CD8-positive, alpha-beta memory T cell (primary cell): ENCODE results near the gene HTR4. TPM values are rescaled to one million over a fixed set of nuclear protein-coding genes. Genes with fewer than 3 reads are reported as not detected.

Experiments used
- CTCF ChIA-PET: fragments of 350-600 bp; sonication (Branson Sonifier 250); formaldehyde crosslinking; loops from one replicate; lab custom pipeline; 2021; ENCODE audit warnings: antibody characterized with exemption; lab: Charles Lee
- POLR2A ChIA-PET: fragments of 350-600 bp; sonication (Branson Sonifier 250); formaldehyde crosslinking; loops from one replicate; lab custom pipeline; 2021; ENCODE audit warnings: antibody characterized with exemption; lab: Charles Lee
- DNase-seq, 5 donors: peaks; one replicate each; pipeline versions ENCODE4 v3.0.0 to v3.0.0-alpha.2; 2020 to 2022; ENCODE audit warnings: mixed read lengths in 1 of 5
- H3K27ac ChIP-seq: one replicate; pipeline ENCODE4 v1.7.0; 2013; ENCODE audit warnings: low read depth, mild to moderate bottlenecking, low read length, moderate library complexity
- H3K27me3 ChIP-seq: 2 replicates; pipeline ENCODE4 v1.7.0; 2013; ENCODE audit warnings: low read length, mild to moderate bottlenecking; ENCODE audit not compliant: insufficient read depth, poor library complexity, severe bottlenecking
- H3K36me3 ChIP-seq: 2 replicates; pipeline ENCODE4 v1.7.0; 2013; ENCODE audit warnings: mild to moderate bottlenecking, low read length, moderate library complexity; ENCODE audit not compliant: insufficient read depth
- H3K4me1 ChIP-seq: 2 replicates; pipeline ENCODE4 v1.7.0; 2013; ENCODE audit warnings: mild to moderate bottlenecking, low read length, moderate library complexity; ENCODE audit not compliant: insufficient read depth
- H3K4me3 ChIP-seq: 2 replicates; pipeline ENCODE4 v1.7.0; 2013; ENCODE audit warnings: mild to moderate bottlenecking, low read length
- H3K9me3 ChIP-seq: 2 replicates; pipeline ENCODE4 v1.7.0; 2013; ENCODE audit warnings: mild to moderate bottlenecking, low read length
- H3K27ac Mint-ChIP-seq, 8 donors: one replicate each; pipeline ENCODE4 v1.8.0; 2020 to 2021; ENCODE audit warnings: mixed read lengths in 8 of 8, mild to moderate bottlenecking in 6 of 8, inconsistent platforms in 3 of 8, moderate library complexity in 3 of 8
- H3K27me3 Mint-ChIP-seq, 2 donors: one replicate each; pipeline ENCODE4 v1.8.0; 2020 to 2021; ENCODE audit warnings: mixed read lengths in 2 of 2, mild to moderate bottlenecking in 1 of 2, moderate library complexity in 1 of 2
- H3K36me3 Mint-ChIP-seq, 3 donors: one replicate each; pipeline ENCODE4 v1.8.0; 2020 to 2021; ENCODE audit warnings: mixed read lengths in 3 of 3, inconsistent platforms in 1 of 3, mild to moderate bottlenecking in 1 of 3
- H3K4me1 Mint-ChIP-seq, 3 donors: one replicate each; pipeline ENCODE4 v1.8.0; 2020 to 2021; ENCODE audit warnings: mixed read lengths in 3 of 3, inconsistent platforms in 1 of 3, mild to moderate bottlenecking in 1 of 3
- H3K4me3 Mint-ChIP-seq, 7 donors: one replicate each; pipeline ENCODE4 v1.8.0; 2020 to 2021; ENCODE audit warnings: mixed read lengths in 7 of 7, mild to moderate bottlenecking in 6 of 7, moderate library complexity in 4 of 7, inconsistent platforms in 2 of 7
- H3K9me3 Mint-ChIP-seq, 5 donors: one replicate each; pipeline ENCODE4 v1.8.0; 2020 to 2022; ENCODE audit warnings: mixed read lengths in 5 of 5, mild to moderate bottlenecking in 3 of 5, moderate library complexity in 2 of 5, inconsistent platforms in 1 of 5
- polyA plus RNA-seq: library from polyadenylated mRNA; unstranded; fragments of 300-500 nt; fragmentation: Illumina TruSeq; gene quantifications from one replicate; pipeline ENCODE4 v1.2.3, GENCODE V29; 2021
- total RNA-seq, 2 experiments: library from RNA; stranded (reverse); gene quantifications; one replicate each; pipeline ENCODE4 v1.2.3, GENCODE V29; 2021

HTR4 gene
- total and polyA plus RNA-seq, 3 experiments from 2014 or later, result not detected

GRCh38 chr5:148584103-148584502 is 70.2 kb downstream of the HTR4 start:
- H3K36me3 Mint-ChIP-seq, result no peaks in the 10 kb centered on the region
- H3K9me3 ChIP-seq, result no peaks in the 10 kb centered on the region
- H3K9me3 Mint-ChIP-seq, result peaks cover 0 to 3% (median 0%) of the 10 kb centered on the region in 5 donors
- no peak overlapping the region for H3K27ac Mint-ChIP-seq
- no peak overlapping the region for H3K4me3 ChIP-seq
- DNase-seq, result no peak
- peaks cover 0 to 5% of the 10 kb centered on the region in 2 donors for H3K27me3 Mint-ChIP-seq
- H3K4me1 ChIP-seq, result no peaks in the 10 kb centered on the region
- ChIA-PET POLR2A (no interaction called here), CTCF (no interaction called here)
- no peaks in the 10 kb centered on the region for H3K4me1 Mint-ChIP-seq
- no peak overlapping the region for H3K4me3 Mint-ChIP-seq
- H3K27me3 ChIP-seq, result no peaks in the 10 kb centered on the region
- no peaks in the 10 kb centered on the region for H3K36me3 ChIP-seq
- no peak overlapping the region for H3K27ac ChIP-seq

DNA sequence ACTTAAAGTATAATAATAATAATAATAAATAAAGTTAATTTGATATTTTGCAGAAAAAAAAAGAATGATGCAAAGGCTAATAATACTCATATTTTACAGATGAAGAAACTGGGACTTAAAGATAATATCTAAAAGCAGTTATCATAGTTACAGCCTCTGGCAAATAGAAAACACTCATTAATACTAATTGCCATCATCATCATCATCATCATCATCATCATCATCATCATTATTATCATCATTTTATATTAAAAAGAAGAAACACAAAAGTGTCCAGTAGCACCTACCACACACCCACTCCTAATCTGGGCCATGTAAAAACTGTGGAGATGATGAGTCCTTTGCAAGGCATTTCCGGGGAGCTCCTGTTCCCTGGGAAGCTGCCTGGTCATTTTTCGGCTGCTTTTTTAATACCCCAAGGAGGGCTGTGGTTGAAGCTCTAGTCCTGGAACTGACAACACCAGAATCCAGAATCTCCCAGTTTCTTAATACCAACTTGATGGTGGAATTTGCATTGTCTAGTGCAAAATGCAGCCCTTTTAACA is 70.8 kb downstream of the HTR4 start:
- Histone ChIP-seq H3K27ac (no peak overlapping the region), H3K9me3 (no peaks in the 10 kb centered on the region), H3K27me3 (no peaks in the 10 kb centered on the region), H3K4me3 (no peak overlapping the region), H3K4me1 (no peaks in the 10 kb centered on the region), H3K36me3 (no peaks in the 10 kb centered on the region)
- POLR2A ChIA-PET, result no interaction called here
- Mint-ChIP-seq H3K4me3 (no peak overlapping the region), H3K36me3 (no peaks in the 10 kb centered on the region), H3K9me3 (peaks cover 0 to 3% (median 0%) of the 10 kb centered on the region in 5 donors), H3K27ac (no peak overlapping the region), H3K27me3 (peaks cover 0 to 5% of the 10 kb centered on the region in 2 donors), H3K4me1 (no peaks in the 10 kb centered on the region)
- CTCF ChIA-PET, result no interaction called here
- no peak for DNase-seq

GRCh38 chr5:148574167-148574566 is 80.2 kb downstream of the HTR4 start:
- H3K27me3 ChIP-seq, result no peaks in the 10 kb centered on the region
- Mint-ChIP-seq H3K27ac (no peak overlapping the region), H3K27me3 (peaks cover 9 to 10% of the 10 kb centered on the region in 2 donors), H3K9me3 (no peaks in the 10 kb centered on the region), H3K4me1 (no peaks in the 10 kb centered on the region), H3K36me3 (no peaks in the 10 kb centered on the region), H3K4me3 (no peak overlapping the region)
- H3K36me3 ChIP-seq, result no peaks in the 10 kb centered on the region
- no peak overlapping the region for H3K4me3 ChIP-seq
- DNase-seq, result no peak
- H3K27ac ChIP-seq, result no peak overlapping the region
- H3K9me3 ChIP-seq, result no peaks in the 10 kb centered on the region
- CTCF ChIA-PET, result no interaction called here
- H3K4me1 ChIP-seq, result no peaks in the 10 kb centered on the region
- POLR2A ChIA-PET, result no interaction called here

GRCh38 chr5:148573374-148573773 is 81.0 kb downstream of the HTR4 start:
- Mint-ChIP-seq H3K4me3 (no peak overlapping the region), H3K27ac (no peak overlapping the region), H3K4me1 (no peaks in the 10 kb centered on the region), H3K9me3 (no peaks in the 10 kb centered on the region), H3K36me3 (no peaks in the 10 kb centered on the region), H3K27me3 (peaks cover 9 to 10% of the 10 kb centered on the region in 2 donors)
- no peak overlapping the region for H3K27ac ChIP-seq
- H3K4me1 ChIP-seq, result no peaks in the 10 kb centered on the region
- no peak overlapping the region for H3K4me3 ChIP-seq
- H3K27me3 ChIP-seq, result no peaks in the 10 kb centered on the region
- ChIA-PET POLR2A (no interaction called here), CTCF (no interaction called here)
- DNase-seq, result no peak
- H3K36me3 ChIP-seq, result no peaks in the 10 kb centered on the region
- no peaks in the 10 kb centered on the region for H3K9me3 ChIP-seq

DNA sequence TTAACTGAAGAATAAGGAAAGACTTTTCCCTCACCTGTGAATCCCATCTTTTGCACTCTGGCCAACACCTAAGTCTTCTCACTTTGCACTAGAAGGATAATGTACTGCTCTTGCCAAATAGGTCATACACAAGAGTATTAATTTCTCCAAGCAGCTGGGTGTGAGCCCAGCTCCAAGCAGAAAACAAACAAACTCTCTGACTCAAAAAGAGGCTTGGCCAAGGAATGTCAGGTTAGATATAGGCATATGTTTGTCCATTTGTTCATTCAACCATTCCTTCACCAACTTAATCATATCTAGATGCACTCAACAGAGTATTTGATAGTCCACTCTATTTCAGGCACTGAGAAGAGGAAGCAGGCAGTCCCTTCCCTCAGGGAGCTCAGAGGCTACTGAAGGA is 84.4 kb downstream of the HTR4 start:
- CTCF ChIA-PET, result no interaction called here
- POLR2A ChIA-PET, result no interaction called here
- Histone ChIP-seq H3K9me3 (no peaks in the 10 kb centered on the region), H3K4me3 (no peak overlapping the region), H3K36me3 (no peaks in the 10 kb centered on the region), H3K27me3 (no peaks in the 10 kb centered on the region), H3K27ac (no peak overlapping the region), H3K4me1 (no peaks in the 10 kb centered on the region)
- Mint-ChIP-seq H3K36me3 (no peaks in the 10 kb centered on the region), H3K27me3 (peaks cover 9 to 13% of the 10 kb centered on the region in 2 donors), H3K4me1 (no peaks in the 10 kb centered on the region), H3K27ac (no peak overlapping the region), H3K4me3 (no peak overlapping the region), H3K9me3 (no peaks in the 10 kb centered on the region)
- DNase-seq, result no peak

DNA sequence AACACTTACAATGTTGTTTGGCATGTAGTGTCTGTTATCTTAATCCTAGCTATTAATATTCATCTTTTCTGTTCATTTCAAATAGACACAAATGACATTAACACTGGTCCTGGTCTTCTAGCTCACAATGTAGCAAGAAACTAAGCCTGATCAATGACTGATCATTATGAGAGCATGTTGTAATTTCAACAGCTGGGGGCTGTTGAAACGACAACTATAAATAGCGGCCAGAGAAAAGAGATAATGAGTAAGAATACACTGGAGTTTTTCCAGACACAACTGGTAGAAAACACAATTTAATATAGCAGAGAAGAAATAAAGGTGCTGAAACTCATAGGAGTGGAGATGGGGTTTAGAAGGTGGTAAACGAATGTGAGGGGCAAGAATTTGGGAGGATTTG is 89.2 kb downstream of the HTR4 start:
- no peaks in the 10 kb centered on the region for H3K36me3 Mint-ChIP-seq
- Histone ChIP-seq H3K9me3 (no peaks in the 10 kb centered on the region), H3K4me3 (no peak overlapping the region), H3K4me1 (no peaks in the 10 kb centered on the region), H3K27me3 (no peaks in the 10 kb centered on the region), H3K36me3 (no peaks in the 10 kb centered on the region), H3K27ac (no peak overlapping the region)
- H3K27ac Mint-ChIP-seq, result no peak overlapping the region
- H3K4me3 Mint-ChIP-seq, result no peak overlapping the region
- H3K9me3 Mint-ChIP-seq, result no peaks in the 10 kb centered on the region
- ChIA-PET CTCF (no interaction called here), POLR2A (no interaction called here)
- H3K4me1 Mint-ChIP-seq, result no peaks in the 10 kb centered on the region
- DNase-seq, result no peak
- peaks cover 6 to 29% of the 10 kb centered on the region in 2 donors for H3K27me3 Mint-ChIP-seq

- H3K27ac Mint-ChIP-seq, result no peak overlapping the region
- no peaks in the 10 kb centered on the region for H3K9me3 Mint-ChIP-seq
- H3K27me3 ChIP-seq, result no peaks in the 10 kb centered on the region
- no peaks in the 10 kb centered on the region for H3K9me3 ChIP-seq
- CTCF ChIA-PET, result no interaction called here
- H3K4me3 Mint-ChIP-seq, result no peak overlapping the region
- no peak overlapping the region for H3K4me3 ChIP-seq
- POLR2A ChIA-PET, result no interaction called here
- DNase-seq, result no peak
- H3K4me1 ChIP-seq, result no peaks in the 10 kb centered on the region
- H3K36me3 Mint-ChIP-seq, result no peaks in the 10 kb centered on the region
- no peak overlapping the region for H3K27ac ChIP-seq
- no peaks in the 10 kb centered on the region for H3K36me3 ChIP-seq
- peaks cover 6 to 29% of the 10 kb centered on the region in 2 donors for H3K27me3 Mint-ChIP-seq
- H3K4me1 Mint-ChIP-seq, result no peaks in the 10 kb centered on the region
Measured at GRCh38 chr5:148563021-148563420, 91.3 kb downstream of the HTR4 start.

DNA sequence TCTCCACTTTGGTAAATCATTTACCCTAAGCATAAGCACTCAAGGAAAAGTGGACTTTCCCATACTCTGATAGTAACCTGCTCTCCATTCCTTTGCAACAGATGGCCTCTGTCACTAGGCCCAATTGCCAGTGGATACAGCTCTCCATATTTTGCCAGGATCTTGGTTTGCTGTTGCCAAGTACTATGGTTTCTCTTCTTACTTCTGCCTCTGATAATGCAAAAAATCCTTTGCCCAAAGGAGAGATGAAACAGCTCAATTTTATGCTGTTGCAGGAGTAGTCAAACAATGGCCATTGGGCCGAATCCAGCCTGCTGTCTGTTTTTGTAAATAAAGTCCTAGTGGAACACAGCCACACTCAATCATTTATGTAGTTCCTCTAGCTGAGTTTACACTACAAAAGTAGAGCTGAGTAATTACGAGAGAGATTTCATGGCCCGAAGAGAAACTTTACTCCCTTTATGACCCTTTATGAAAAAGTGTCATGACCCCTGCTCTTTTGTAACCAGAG is 92.5 kb downstream of the HTR4 start:
- no peaks in the 10 kb centered on the region for H3K9me3 ChIP-seq
- no peaks in the 10 kb centered on the region for H3K36me3 ChIP-seq
- Mint-ChIP-seq H3K27me3 (peaks cover 8 to 29% of the 10 kb centered on the region in 2 donors), H3K4me3 (no peak overlapping the region), H3K9me3 (no peaks in the 10 kb centered on the region), H3K4me1 (no peaks in the 10 kb centered on the region), H3K36me3 (no peaks in the 10 kb centered on the region), H3K27ac (no peak overlapping the region)
- H3K4me1 ChIP-seq, result no peaks in the 10 kb centered on the region
- no peaks in the 10 kb centered on the region for H3K27me3 ChIP-seq
- ChIA-PET CTCF (no interaction called here), POLR2A (no interaction called here)
- DNase-seq, result no peak
- H3K4me3 ChIP-seq, result no peak overlapping the region
- no peak overlapping the region for H3K27ac ChIP-seq
